VCaP (cell line): Measurements from ENCODE around the gene POLR2L.

Source experiments
- H3K27ac ChIP-seq: fragments of 450-650 bp; 2 replicates; pipeline ENCODE4 v1.5.1; 2017
- CTCF ChIP-seq: fragments of 450-650 bp; conservative IDR thresholded peaks from 2 replicates; pipeline ENCODE4 v1.5.1; 2017; ENCODE audit warnings: mild to moderate bottlenecking, moderate library complexity

POLR2L gene

GRCh38 chr11:836274-836673 lies 6.1 kb downstream of the POLR2L start:
- no peak for TF ChIP-seq CTCF

DNA sequence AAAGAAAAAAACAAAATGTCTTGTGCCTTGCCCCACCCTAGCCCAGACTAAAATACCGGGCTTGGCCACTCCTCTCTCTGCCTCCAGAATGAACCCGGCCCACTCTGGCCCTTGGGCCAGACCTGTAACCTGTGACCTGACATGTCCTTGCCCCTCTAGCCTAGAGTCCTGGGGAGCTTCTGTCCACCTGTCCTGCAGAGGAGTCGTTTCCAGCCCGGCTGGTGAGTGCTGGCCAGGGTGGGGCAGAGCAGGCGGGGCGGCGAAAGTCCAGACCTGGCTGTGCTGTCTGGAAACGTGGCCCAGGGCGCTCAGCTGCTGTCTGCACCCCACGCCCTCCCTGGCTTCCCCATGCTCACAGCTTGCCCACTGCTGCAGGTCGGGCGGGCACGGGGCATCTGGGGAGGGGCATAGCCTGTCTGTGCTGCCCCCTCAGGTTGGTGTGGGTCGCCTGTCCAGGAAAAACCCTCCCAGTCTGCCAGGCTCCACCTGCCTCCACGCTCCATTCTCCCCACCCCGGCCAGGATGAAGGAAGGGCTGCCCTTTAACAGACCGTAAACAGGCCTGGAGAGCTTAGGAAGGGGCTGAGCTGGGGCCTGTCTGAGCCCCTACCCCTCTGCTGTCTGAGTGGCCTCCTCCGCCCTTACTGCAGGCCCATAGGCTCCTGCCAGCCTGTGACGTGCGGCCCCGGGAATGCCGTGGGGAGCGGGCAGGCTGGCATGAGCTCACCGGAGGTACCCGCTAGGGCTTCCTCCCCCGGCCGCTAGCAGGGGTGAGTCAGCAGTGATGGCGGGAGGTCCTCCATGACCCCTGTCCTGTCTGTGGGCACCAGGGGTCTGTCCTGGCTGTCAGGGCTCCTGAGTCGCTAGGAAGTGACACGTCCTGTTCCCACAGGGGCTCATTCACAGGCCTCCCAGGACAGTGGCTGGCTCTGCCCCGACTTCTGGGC lies 7.7 kb downstream of the POLR2L start:
- peak overlapping the region; percentile 83 for H3K27ac ChIP-seq
- no peak for TF ChIP-seq CTCF

More at GRCh38 chr11:836274-836673, 6.1 kb downstream of the POLR2L start:
- no peak overlapping the region for H3K27ac ChIP-seq

- H3K27ac ChIP-seq = peak overlapping the region; percentile 83
- TF ChIP-seq CTCF = no peak
Observed at GRCh38 chr11:833849-834311, 8.4 kb downstream of the POLR2L start.

DNA sequence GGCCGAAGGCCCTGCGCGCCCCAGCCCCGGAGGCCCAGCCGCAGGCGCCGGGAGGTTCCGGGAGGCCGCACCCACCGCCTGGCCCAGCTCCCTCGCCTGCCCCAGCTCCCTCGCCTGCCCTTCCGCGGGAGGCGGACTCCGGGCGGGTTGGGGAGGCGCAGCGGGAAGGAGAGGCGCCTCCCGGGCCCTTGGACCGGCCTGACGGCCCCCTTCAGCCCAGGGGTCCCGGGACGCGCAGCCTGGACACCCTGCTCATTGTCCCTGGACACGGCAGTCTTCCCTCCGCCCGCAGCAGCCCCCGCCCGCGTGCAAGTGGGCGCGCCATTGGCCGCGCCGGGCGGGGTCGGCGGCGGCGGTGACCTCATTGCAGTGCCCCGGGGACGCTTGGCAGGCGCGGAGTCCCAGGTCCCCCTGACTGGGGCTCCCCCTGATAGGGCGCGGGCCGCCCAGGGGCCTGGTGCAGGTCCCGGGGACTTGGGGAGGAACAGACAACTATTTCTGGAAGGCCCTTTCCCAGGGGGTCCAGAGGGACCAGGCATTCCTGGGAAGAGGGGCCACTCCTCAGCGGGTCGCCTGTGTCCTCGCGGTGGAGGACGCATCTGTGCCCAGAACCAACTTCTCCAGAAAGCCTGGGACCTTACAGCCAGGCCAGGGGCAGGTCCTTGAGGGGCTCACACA lies 9.1 kb downstream of the POLR2L start:
- TF ChIP-seq CTCF = no peak
- H3K27ac ChIP-seq = peak overlapping the region; percentile 83

- no peak for TF ChIP-seq CTCF
- H3K27ac ChIP-seq = peak within 1 kb of the TSS; percentile 83
Observed at GRCh38 chr11:832529-833113, 9.7 kb downstream of the POLR2L start, which contains the start of gene CD151. Gene CD151 (plus strand): TSS chr11:832952. CDS start chr11:836070, 3,118 bp downstream.

GRCh38 chr11:831961-832528 lies 10.3 kb downstream of the POLR2L start:
- H3K27ac ChIP-seq = peak overlapping the region; percentile 83
- TF ChIP-seq CTCF = no peak
